ENCODE measurements around the gene STOML3. TPM values are rescaled to one million over a fixed set of nuclear protein-coding genes. Genes with fewer than 3 reads are reported as not detected.

The STOML3 gene
- not detected for total RNA-seq

GRCh38 chr13:38990693-38991092, at the start of gene STOML3:
Gene STOML3, minus strand, starts transcription at chr13:38990831. Its CDS starts 110 bp downstream, at chr13:38990721.
- no peak for TF ChIP-seq CTCF (IDR thresholded peaks at IDR 0.05; ENCODE audit: low read depth)

GRCh38 chr13:39040206-39040605, 49.6 kb upstream of the STOML3 start:
- TF ChIP-seq CTCF (IDR thresholded peaks at IDR 0.05; ENCODE audit: low read depth): no peak

GRCh38 chr13:39039041-39039440, 48.4 kb upstream of the STOML3 start:
- TF ChIP-seq CTCF (IDR thresholded peaks at IDR 0.05; ENCODE audit: low read depth): no peak

GRCh38 chr13:39038569-39039030, 48.0 kb upstream of the STOML3 start:
- TF ChIP-seq CTCF (IDR thresholded peaks at IDR 0.05; ENCODE audit: low read depth): no peak

- no peak for TF ChIP-seq CTCF (IDR thresholded peaks at IDR 0.05; ENCODE audit: low read depth)
Measured at GRCh38 chr13:39037880-39038568, 47.4 kb upstream of the STOML3 start, which contains the start of the genes NHLRC3 and PROSER1. Gene NHLRC3, plus strand, starts transcription at chr13:39038456. Its CDS starts 184 bp downstream, at chr13:39038640. Gene PROSER1, minus strand, starts transcription at chr13:39038089. Its CDS starts 847 bp downstream, at chr13:39037242.

- no peak for TF ChIP-seq CTCF (IDR thresholded peaks at IDR 0.05; ENCODE audit: low read depth)
Measured at GRCh38 chr13:39037410-39037879, 46.8 kb upstream of the STOML3 start.

GRCh38 chr13:39036212-39036611, 45.6 kb upstream of the STOML3 start:
- no peak for TF ChIP-seq CTCF (IDR thresholded peaks at IDR 0.05; ENCODE audit: low read depth)
